GM12864 (cell line): ENCODE data around the gene TEKT3.

Source experiments
- DNase-seq: peaks from one replicate; pipeline ENCODE4 v3.0.0-alpha.2; 2011; ENCODE audit warnings: low read depth
- H3K4me3 ChIP-seq: 2 replicates; pipeline ENCODE4 v1.5.1; 2011; ENCODE audit warnings: mild to moderate bottlenecking, low read depth, low read length, control low read depth
- CTCF ChIP-seq: IDR thresholded peaks from 2 replicates; pipeline ENCODE4 v1.5.1; 2011; ENCODE audit warnings: low read depth, mild to moderate bottlenecking, moderate library complexity, low read length, control low read depth, inconsistent platforms; ENCODE audit errors: missing control alignments

The TEKT3 gene

GRCh38 chr17:15342460-15342859, 1.1 kb upstream of the TEKT3 start:
- no peak for DNase-seq
- H3K4me3 ChIP-seq: no peak overlapping the region
- TF ChIP-seq CTCF: no peak

GRCh38 chr17:15341966-15342365, 569 bp upstream of the TEKT3 start:
- no peak for DNase-seq
- TF ChIP-seq CTCF: no peak
- H3K4me3 ChIP-seq: no peak overlapping the region

GRCh38 chr17:15340966-15341365, 431 bp downstream of the TEKT3 start:
- TF ChIP-seq CTCF: no peak
- no peak for DNase-seq
- H3K4me3 ChIP-seq: no peak overlapping the region

GRCh38 chr17:15335446-15335845, 6.0 kb downstream of the TEKT3 start:
- H3K4me3 ChIP-seq: no peak overlapping the region
- no peak for DNase-seq
- no peak for TF ChIP-seq CTCF

GRCh38 chr17:15334266-15334665, 7.1 kb downstream of the TEKT3 start:
- no peak for TF ChIP-seq CTCF
- H3K4me3 ChIP-seq: no peak overlapping the region
- no peak for DNase-seq

- H3K4me3 ChIP-seq: no peak overlapping the region
- DNase-seq: no peak
- no peak for TF ChIP-seq CTCF
Observed at GRCh38 chr17:15332338-15332737, 9.1 kb downstream of the TEKT3 start.

- no peak for DNase-seq
- no peak for TF ChIP-seq CTCF
Observed at GRCh38 chr17:15323131-15323530, 18.3 kb downstream of the TEKT3 start.

More at GRCh38 chr17:15323131-15323530, 18.3 kb downstream of the TEKT3 start:
- no peak overlapping the region for H3K4me3 ChIP-seq
